ENCODE data around the gene TLCD4.

TLCD4 gene

GRCh38 chr1:95095833-95096217, 21.3 kb upstream of the TLCD4 start:
- no peak for DNase-seq (ENCODE audit: low read depth, low spot score)

GRCh38 chr1:95096218-95096841, 20.8 kb upstream of the TLCD4 start:
- no peak for DNase-seq (ENCODE audit: low read depth, low spot score)

GRCh38 chr1:95097426-95097825, 19.7 kb upstream of the TLCD4 start:
- no peak for DNase-seq (ENCODE audit: low read depth, low spot score)

- no peak for DNase-seq (ENCODE audit: low read depth, low spot score)
Observed at GRCh38 chr1:95098196-95098595, 19.0 kb upstream of the TLCD4 start.

GRCh38 chr1:95108792-95109191, 8.4 kb upstream of the TLCD4 start:
- no peak for DNase-seq (ENCODE audit: low read depth, low spot score)

- DNase-seq (ENCODE audit: low read depth, low spot score) = no peak
Observed at GRCh38 chr1:95111014-95111413, 6.1 kb upstream of the TLCD4 start.

GRCh38 chr1:95113684-95114083, 3.5 kb upstream of the TLCD4 start:
- DNase-seq (ENCODE audit: low read depth, low spot score) = no peak

- DNase-seq (ENCODE audit: low read depth, low spot score) = no peak
Observed at GRCh38 chr1:95115708-95116137, 1.4 kb upstream of the TLCD4 start.

- no peak for DNase-seq (ENCODE audit: low read depth, low spot score)
Observed at GRCh38 chr1:95116580-95117206, 462 bp upstream of the TLCD4 start.

- no peak for DNase-seq (ENCODE audit: low read depth, low spot score)
Observed at GRCh38 chr1:95118067-95118499, 928 bp downstream of the TLCD4 start.

GRCh38 chr1:95118710-95119109, 1.6 kb downstream of the TLCD4 start:
- no peak for DNase-seq (ENCODE audit: low read depth, low spot score)

GRCh38 chr1:95119273-95119672, 2.1 kb downstream of the TLCD4 start:
- no peak for DNase-seq (ENCODE audit: low read depth, low spot score)

- DNase-seq (ENCODE audit: low read depth, low spot score) = no peak
Observed at GRCh38 chr1:95122151-95122697, 5.1 kb downstream of the TLCD4 start.

- DNase-seq (ENCODE audit: low read depth, low spot score) = no peak
Observed at GRCh38 chr1:95124342-95124741, 7.2 kb downstream of the TLCD4 start.

- no peak for DNase-seq (ENCODE audit: low read depth, low spot score)
Observed at GRCh38 chr1:95126366-95126765, 9.2 kb downstream of the TLCD4 start.

GRCh38 chr1:95126846-95127245, 9.7 kb downstream of the TLCD4 start:
- no peak for DNase-seq (ENCODE audit: low read depth, low spot score)

GRCh38 chr1:95127380-95127779, 10.2 kb downstream of the TLCD4 start:
- DNase-seq (ENCODE audit: low read depth, low spot score) = no peak

GRCh38 chr1:95132762-95133161, 15.6 kb downstream of the TLCD4 start:
- DNase-seq (ENCODE audit: low read depth, low spot score) = no peak

- no peak for DNase-seq (ENCODE audit: low read depth, low spot score)
Observed at GRCh38 chr1:95133687-95134086, 16.5 kb downstream of the TLCD4 start.

- no peak for DNase-seq (ENCODE audit: low read depth, low spot score)
Observed at GRCh38 chr1:95138223-95138622, 21.1 kb downstream of the TLCD4 start.

GRCh38 chr1:95139039-95139438, 21.9 kb downstream of the TLCD4 start:
- DNase-seq (ENCODE audit: low read depth, low spot score) = no peak

- DNase-seq (ENCODE audit: low read depth, low spot score) = no peak
Observed at GRCh38 chr1:95140791-95141190, 23.6 kb downstream of the TLCD4 start.

GRCh38 chr1:95145493-95145892, 28.3 kb downstream of the TLCD4 start:
- no peak for DNase-seq (ENCODE audit: low read depth, low spot score)
